ENCODE results near the gene NHS. TPM values are rescaled to one million over a fixed set of nuclear protein-coding genes. Genes with fewer than 3 reads are reported as not detected.

NHS gene
- total RNA-seq, 1 donor from 2014 or later: 14.2 TPM

- no peak for DNase-seq (ENCODE audit: low read depth)
Measured at GRCh38 chrX:17621566-17622270, 246.7 kb downstream of the NHS start.

GRCh38 chrX:17622331-17622730 is 247.3 kb downstream of the NHS start:
- DNase-seq (ENCODE audit: low read depth): no peak

GRCh38 chrX:17623750-17624149 is 248.8 kb downstream of the NHS start:
- no peak for DNase-seq (ENCODE audit: low read depth)

GRCh38 chrX:17627026-17627425 is 252.0 kb downstream of the NHS start:
- no peak for DNase-seq (ENCODE audit: low read depth)

- no peak for DNase-seq (ENCODE audit: low read depth)
Measured at GRCh38 chrX:17628976-17629375, 254.0 kb downstream of the NHS start.

- DNase-seq (ENCODE audit: low read depth): no peak
Measured at GRCh38 chrX:17629519-17629918, 254.5 kb downstream of the NHS start.

- DNase-seq (ENCODE audit: low read depth): no peak
Measured at GRCh38 chrX:17631647-17632046, 256.6 kb downstream of the NHS start.

- DNase-seq (ENCODE audit: low read depth): no peak
Measured at GRCh38 chrX:17632942-17633341, 257.9 kb downstream of the NHS start.

GRCh38 chrX:17633546-17633945 is 258.5 kb downstream of the NHS start:
- DNase-seq (ENCODE audit: low read depth): no peak

- DNase-seq (ENCODE audit: low read depth): no peak
Measured at GRCh38 chrX:17634542-17635207, 259.7 kb downstream of the NHS start.

GRCh38 chrX:17635231-17635630 is 260.2 kb downstream of the NHS start:
- peak; percentile 55 for DNase-seq (ENCODE audit: low read depth)

- DNase-seq (ENCODE audit: low read depth): no peak
Measured at GRCh38 chrX:17637235-17637634, 262.2 kb downstream of the NHS start.

GRCh38 chrX:17638731-17639130 is 263.7 kb downstream of the NHS start:
- DNase-seq (ENCODE audit: low read depth): no peak

- DNase-seq (ENCODE audit: low read depth): no peak
Measured at GRCh38 chrX:17642891-17643290, 267.9 kb downstream of the NHS start.

GRCh38 chrX:17643528-17643927 is 268.5 kb downstream of the NHS start:
- no peak for DNase-seq (ENCODE audit: low read depth)

GRCh38 chrX:17644001-17644400 is 269.0 kb downstream of the NHS start:
- DNase-seq (ENCODE audit: low read depth): no peak

- no peak for DNase-seq (ENCODE audit: low read depth)
Measured at GRCh38 chrX:17654116-17654515, 279.1 kb downstream of the NHS start.

GRCh38 chrX:17655211-17656034 is 280.4 kb downstream of the NHS start:
- no peak for DNase-seq (ENCODE audit: low read depth)

GRCh38 chrX:17656035-17656418 is 281.0 kb downstream of the NHS start:
- DNase-seq (ENCODE audit: low read depth): no peak

GRCh38 chrX:17656556-17656955 is 281.6 kb downstream of the NHS start:
- DNase-seq (ENCODE audit: low read depth): no peak

GRCh38 chrX:17662391-17662790 is 287.4 kb downstream of the NHS start:
- no peak for DNase-seq (ENCODE audit: low read depth)

- no peak for DNase-seq (ENCODE audit: low read depth)
Measured at GRCh38 chrX:17668929-17669328, 293.9 kb downstream of the NHS start.

GRCh38 chrX:17669458-17669857 is 294.5 kb downstream of the NHS start:
- no peak for DNase-seq (ENCODE audit: low read depth)
